ENCODE measurements around the gene KIF12.

- TF ChIP-seq POLR2A (IDR thresholded peaks at IDR 0.05; ENCODE audit: low read length) (no peak), GATA1 (IDR thresholded peaks at IDR 0.05; ENCODE audit: low read depth, low read length) (no peak)
These were observed 13.7 kb downstream of the KIF12 start for GRCh38 chr9:114085387-114085789.

All from erythroblast (primary cell).